HuH-7.5 (cell line): ENCODE measurements around the gene FAM83E.
"Not testable (repeated sequence)": the region's sequence is repeated elsewhere in the genome, so short reads cannot be mapped to it uniquely, and the experiment has no call there.

Experiments used
- DNase-seq: peaks from one replicate; pipeline ENCODE4 v3.0.0; 2011; ENCODE audit warnings: low spot score

The FAM83E gene

GRCh38 chr19:48614436-48615230 lies at the start of gene FAM83E:
Gene FAM83E, minus strand, starts transcription at chr19:48615076. Its CDS starts 1,704 bp downstream, at chr19:48613372.
- DNase-seq = peak; percentile 72

- DNase-seq = no peak
Observed at GRCh38 chr19:48664476-48664875, 49.6 kb upstream of the FAM83E start.

DNA sequence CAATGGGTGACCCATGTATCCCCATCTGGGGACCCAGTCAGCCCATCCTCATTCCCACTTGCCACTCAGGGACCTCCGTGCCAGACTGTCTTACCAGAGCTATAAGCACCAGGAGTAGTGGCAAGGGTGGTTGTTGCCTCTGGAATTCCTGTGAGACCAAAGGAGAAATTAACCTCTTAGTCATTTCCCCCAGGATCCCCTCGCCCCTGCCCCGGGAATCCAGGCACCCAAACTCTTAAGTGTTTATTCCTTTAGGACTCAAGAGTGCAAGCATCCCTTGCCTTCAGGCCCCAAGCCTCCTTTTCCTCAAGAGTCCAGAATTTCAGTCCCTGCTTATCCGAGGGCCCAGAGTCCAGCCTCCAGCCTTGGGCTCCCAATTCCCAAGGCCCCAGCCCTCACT lies 48.8 kb upstream of the FAM83E start:
- no peak for DNase-seq

GRCh38 chr19:48661711-48662090 lies 46.8 kb upstream of the FAM83E start:
- DNase-seq = no peak

DNA sequence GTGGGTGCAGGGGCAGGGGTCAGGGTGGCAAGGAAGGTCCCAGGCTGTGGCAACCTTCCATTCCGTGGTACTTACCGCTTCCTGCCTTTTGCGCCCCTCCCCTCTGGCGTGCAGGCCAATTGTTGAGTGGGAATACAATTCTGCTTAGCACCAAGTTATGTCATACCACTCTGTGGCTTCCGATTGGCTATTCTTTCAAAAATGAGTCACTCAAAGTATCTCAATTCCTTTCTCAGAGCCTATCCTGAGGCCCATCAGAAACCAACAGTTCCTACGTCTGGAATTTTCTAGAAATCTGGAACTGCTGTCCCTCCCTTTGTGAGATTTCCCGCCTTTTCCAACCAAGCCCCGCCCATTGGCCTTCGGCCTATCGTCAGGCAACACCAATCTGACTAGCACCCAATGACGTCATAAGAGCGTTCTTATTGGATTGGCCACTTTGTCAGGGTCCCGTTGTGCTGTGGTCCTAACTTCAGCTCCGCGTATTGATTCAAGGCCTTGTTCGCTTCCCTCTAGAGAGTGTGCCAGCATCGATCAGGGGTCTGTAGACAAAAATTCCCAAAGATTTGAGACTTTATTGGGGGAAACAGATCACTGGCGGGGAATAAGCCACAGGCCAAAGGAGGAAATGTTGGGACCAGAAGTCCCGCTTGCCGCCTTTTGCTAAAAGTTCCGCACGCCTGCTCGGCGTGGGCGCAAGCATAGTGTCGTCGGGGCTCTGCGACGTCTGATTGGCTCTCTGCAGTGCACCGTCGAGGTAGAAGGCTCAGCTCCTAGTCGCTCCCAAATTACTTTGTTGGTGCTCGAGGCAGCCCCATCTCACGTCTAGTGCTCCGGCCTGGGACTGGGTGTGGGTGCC lies 46.2 kb upstream of the FAM83E start:
- DNase-seq = peak; percentile 71

GRCh38 chr19:48659768-48660167 lies 44.9 kb upstream of the FAM83E start:
- no peak for DNase-seq

- DNase-seq = no peak
Observed at GRCh38 chr19:48658483-48658882, 43.6 kb upstream of the FAM83E start.

DNA sequence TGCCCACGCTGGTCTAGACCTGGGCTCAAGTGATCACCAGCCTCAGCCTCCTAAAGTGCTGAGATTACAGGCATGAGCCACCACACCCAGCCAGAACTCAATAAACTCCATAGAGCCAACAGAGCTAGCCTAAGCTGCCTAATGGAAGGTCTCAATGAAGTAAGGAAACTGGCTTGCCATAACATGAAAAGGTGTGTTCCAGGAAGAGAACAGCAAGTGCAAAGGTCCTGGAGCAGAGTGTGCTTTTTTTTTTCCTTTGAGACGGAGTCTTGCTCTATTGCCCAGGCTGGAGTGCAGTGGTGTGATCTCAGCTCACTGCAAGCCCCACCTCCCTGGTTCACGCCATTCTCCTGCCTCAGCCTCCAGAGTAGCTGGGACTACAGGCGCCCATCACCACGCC lies 43.0 kb upstream of the FAM83E start:
- not testable (repeated sequence) for DNase-seq

DNA sequence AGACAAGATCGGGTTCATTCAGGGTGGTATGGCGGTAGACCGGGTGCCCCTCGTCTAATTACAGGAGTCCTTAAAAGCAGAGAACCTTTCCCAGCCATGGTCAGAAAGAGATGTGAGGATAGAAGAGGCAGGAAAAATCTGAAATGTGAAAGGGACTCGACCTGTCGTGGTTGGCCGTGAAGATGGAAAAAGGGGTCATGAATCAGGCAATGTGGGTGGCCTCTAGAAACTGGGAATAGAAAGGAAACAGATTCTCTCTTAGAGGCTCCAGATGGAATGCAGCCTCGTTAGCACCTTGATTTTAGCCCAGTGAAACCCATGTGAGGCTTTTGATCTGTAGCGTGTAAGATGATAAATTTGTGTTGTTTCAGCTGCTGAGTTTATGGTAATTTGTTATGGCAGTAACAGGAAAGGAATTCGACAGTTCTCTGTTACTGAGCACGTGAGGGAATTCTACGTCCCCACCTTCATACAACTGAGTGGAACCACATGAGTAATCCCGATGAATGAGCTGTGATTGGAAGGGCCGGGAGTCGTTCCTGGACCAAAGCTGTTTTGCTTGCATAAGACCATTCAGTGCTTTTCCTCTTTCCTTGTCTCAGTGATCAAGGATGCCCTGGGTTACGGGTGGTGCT lies 42.1 kb upstream of the FAM83E start:
- no peak for DNase-seq

DNA sequence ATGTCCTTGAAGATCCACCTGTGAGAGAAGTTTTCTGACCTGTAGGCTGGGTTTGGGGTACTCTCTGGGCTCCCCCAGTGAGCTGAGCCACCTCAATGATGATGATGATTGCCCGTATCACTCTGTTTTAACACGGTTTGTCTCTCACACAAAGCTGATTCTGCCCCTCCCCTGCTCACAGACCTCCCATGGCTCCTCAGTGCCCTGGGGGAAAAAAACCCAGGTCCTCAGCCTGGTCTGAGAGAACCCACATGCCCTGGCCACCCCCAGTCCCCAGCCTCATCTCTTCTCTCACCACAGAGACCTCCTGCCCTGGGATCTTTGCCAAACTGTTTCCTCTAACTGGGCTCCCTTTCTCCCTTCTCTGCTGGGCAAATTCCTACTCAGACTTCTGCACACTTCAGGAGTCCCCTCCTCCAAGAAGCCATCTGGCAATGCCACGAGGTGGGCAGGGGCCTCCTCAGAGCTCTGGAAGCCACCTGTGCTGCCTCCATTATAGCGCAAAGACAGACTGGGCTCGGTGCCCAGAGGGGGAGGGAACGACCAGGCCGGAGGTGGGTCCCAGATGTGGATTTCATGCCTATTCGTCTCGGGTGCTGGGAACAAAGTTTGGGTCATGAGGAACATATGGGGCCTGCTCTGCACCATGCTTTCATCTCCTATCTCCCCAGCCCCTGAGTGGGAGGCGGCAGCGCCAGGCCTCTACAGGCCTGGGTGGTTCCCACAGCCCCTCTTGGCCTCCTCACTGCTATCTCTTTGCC lies 39.6 kb upstream of the FAM83E start:
- no peak for DNase-seq

GRCh38 chr19:48651683-48652048 lies 36.8 kb upstream of the FAM83E start:
- no peak for DNase-seq

DNA sequence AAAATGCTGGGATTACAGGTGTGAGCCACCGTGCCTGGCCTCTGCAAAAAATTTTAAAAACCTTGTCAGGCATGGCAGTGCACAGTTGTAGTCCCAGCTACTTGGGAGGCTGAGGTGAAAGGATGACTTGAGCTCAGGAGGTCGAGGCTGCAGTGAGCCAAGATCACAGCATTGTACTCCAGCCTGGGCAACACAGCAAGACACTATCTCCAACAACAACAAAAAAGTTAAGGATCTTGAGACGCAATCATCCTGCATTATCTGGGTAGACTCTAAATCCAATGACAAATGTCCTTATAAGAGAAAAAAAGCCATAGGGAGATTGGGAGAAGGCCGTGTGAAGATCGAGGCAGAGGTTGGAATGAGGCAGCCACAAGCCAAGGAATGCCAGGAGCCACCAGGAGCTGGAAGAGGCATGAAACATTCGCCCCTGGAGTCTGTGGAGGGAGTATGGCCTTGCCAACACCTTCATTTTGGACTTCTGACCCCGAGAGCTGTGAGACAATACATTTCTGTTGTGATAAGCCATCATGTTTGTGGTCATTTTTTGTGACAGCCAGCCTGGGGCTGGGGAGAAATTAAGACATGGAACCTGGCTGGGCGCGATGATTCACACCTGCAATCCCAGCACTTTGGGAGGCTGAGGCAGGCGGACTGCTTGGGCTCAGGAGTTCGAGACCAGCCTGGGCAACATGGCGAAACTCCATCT lies 36.3 kb upstream of the FAM83E start:
- no peak for DNase-seq

DNA sequence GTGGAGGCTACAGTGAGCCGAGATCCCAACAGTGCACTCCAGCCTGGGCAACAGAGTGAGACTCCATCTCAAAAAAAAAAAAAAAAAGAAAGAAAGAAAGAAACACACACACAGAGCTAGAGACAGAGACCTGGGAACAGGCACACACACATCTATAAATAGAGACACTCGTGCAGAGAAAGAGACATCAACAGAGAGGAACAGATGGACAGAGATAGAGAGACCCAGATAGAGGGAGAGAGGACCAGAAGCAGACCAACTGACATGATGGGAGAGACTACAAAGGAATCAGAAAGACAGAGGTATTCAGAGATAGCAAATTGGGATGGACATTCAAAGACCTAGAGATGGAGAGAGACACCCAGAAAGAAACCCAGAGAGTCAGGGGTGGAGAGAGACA lies 33.3 kb upstream of the FAM83E start:
- no peak for DNase-seq

GRCh38 chr19:48646722-48647216 lies 31.9 kb upstream of the FAM83E start:
- no peak for DNase-seq

- peak; percentile 96 for DNase-seq
Observed at GRCh38 chr19:48646001-48646721, 31.3 kb upstream of the FAM83E start, which contains the start of gene CA11. Gene CA11, minus strand, starts transcription at chr19:48646187. Its CDS starts 555 bp downstream, at chr19:48645632.

DNA sequence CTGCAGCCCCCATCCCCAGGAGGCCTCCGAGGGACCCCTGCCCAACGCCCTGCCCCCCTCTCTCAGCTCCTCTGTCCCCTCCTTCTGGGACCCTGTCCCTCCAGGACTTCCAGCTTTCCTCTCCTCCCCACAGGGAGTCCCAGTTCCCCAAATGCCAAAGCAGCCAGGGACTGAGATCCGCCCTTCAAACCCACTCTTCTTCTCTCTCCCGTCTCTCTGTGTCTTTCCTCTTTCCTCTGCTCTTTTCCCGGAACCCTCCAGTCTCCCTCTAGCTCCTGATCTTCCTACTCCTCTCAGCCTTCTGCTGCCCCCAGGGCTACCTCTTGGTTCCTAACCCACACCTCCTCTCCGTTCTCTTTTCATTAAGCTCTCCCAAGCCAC lies 30.7 kb upstream of the FAM83E start:
- no peak for DNase-seq

GRCh38 chr19:48644839-48645619 lies 30.2 kb upstream of the FAM83E start:
- no peak for DNase-seq

GRCh38 chr19:48644355-48644754 lies 29.5 kb upstream of the FAM83E start:
- no peak for DNase-seq

DNA sequence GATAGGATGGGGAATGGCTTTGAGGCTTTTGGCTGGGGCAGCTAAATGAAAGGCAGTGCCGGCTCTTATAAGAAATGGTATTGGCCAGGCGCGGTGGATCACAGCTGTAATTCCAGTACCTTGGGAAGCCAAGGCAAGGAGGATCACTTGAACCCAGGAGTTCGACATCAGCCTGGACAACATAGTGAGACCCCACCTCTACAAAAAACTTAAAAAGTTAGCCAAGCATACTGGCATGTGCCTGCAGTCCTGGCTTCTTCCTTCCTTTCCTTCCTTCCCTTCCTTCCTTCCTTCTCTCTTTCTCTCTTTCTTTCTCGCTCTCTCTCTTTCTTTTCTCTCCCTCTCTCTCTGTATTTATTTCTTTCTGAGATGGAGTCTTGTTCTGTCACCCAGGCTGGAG lies 28.0 kb upstream of the FAM83E start:
- DNase-seq = no peak

DNA sequence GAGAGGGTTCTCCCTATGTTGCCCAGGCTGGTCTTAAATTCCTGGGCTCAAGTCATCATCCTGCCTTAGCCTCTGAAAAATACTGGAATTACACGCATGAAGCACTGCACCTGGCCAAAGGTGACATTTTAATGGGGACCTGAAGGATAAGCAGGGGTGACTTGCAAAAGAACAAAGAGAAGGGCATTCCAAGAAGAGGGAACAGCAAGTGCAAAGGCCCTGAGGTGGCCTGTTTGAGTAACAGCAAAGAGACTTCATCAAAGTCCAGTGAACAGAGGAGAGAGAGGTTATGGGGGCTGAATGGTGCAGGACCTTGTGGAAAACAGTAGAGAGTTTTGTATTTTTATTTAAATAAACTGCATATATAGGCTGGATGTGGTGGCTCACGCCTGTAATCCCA lies 27.0 kb upstream of the FAM83E start:
- DNase-seq = no peak
